HFF-Myc (cell line): Measurements from ENCODE around the gene EPHA4.

ENCODE experiments used
- DNase-seq: peaks from one replicate; pipeline ENCODE4 v3.0.0-alpha.2; 2011; ENCODE audit warnings: low read depth; ENCODE audit errors: extremely low read depth
- H3K4me3 ChIP-seq: replicated peaks from 2 replicates; pipeline ENCODE4 v1.5.1; 2011; ENCODE audit warnings: low read depth, mild to moderate bottlenecking, control low read depth, low read length
- CTCF ChIP-seq: IDR thresholded peaks from 2 replicates; pipeline ENCODE4 v1.5.1; 2012; ENCODE audit warnings: mild to moderate bottlenecking, low read depth, low read length, control low read depth; ENCODE audit errors: missing control alignments

Gene EPHA4

GRCh38 chr2:221463241-221463896 is 108.7 kb downstream of the EPHA4 start:
- TF ChIP-seq CTCF, result no peak
- no peak overlapping the region for H3K4me3 ChIP-seq
- DNase-seq, result no peak

GRCh38 chr2:221461901-221462300 is 110.2 kb downstream of the EPHA4 start:
- DNase-seq, result no peak
- no peak for TF ChIP-seq CTCF
- H3K4me3 ChIP-seq, result no peak overlapping the region

GRCh38 chr2:221460136-221460535 is 112.0 kb downstream of the EPHA4 start:
- TF ChIP-seq CTCF, result no peak
- no peak for DNase-seq
- H3K4me3 ChIP-seq, result no peak overlapping the region

- no peak overlapping the region for H3K4me3 ChIP-seq
- no peak for DNase-seq
- TF ChIP-seq CTCF, result no peak
These were observed 113.5 kb downstream of the EPHA4 start for GRCh38 chr2:221458578-221458977.

GRCh38 chr2:221455214-221455613 is 116.9 kb downstream of the EPHA4 start:
- DNase-seq, result no peak
- H3K4me3 ChIP-seq, result no peak overlapping the region
- TF ChIP-seq CTCF, result no peak

- no peak overlapping the region for H3K4me3 ChIP-seq
- no peak for TF ChIP-seq CTCF
- no peak for DNase-seq
These were observed 117.5 kb downstream of the EPHA4 start for GRCh38 chr2:221454459-221455105.
